ENCODE measurements around the gene ZFAND4.
"Not testable (repeated sequence)": the region's sequence is repeated elsewhere in the genome, so short reads cannot be mapped to it uniquely, and the experiment has no call there.

The ZFAND4 gene

GRCh38 chr10:45672181-45673073 lies at the start of gene ZFAND4:
Gene ZFAND4 (minus strand): TSS chr10:45672772. CDS start chr10:45663725, 9,047 bp downstream.
- DNase-seq (ENCODE audit: low spot score), result peak; percentile 95

DNA sequence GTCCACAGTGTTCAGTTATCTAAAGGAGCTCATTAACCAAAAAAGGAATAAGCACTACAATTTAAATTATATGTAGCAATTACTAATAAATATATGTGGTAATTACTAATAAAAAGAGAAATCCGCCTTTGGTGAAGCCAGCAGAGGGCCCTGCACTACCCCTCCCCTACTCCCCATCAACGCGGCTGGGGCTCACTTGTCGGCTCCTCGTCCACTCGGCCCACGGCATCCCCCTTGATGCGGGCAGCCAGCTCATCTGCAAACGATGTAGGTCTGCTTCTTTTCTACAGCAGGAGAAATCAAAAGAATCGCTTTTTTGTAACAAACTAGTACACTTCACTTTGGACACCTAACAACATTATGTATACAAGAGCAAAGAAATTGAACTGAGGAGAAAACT lies 48.9 kb upstream of the ZFAND4 start:
- not testable (repeated sequence) for DNase-seq (ENCODE audit: low spot score)

DNA sequence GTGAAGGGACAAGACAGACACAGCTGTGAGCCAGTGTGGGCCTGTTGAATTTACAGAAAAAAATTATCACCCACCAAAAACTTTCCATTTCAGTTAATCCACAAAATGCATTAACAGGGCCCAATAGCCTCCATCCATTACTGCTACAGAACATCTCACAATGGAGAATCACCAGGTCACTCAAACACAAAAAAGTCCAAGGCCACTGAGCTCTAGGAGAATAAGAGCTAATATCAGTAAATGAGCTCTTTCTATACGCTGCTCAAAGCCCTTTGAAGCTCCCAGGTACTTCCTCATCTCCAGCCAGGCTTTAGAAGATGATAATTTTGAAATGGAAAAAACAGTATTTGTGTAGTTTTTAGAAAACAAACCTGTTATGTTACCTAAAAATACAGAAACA lies 45.1 kb upstream of the ZFAND4 start:
- DNase-seq (ENCODE audit: low spot score), result not testable (repeated sequence)

GRCh38 chr10:45717053-45717452 lies 44.5 kb upstream of the ZFAND4 start:
- not testable (repeated sequence) for DNase-seq (ENCODE audit: low spot score)

- DNase-seq (ENCODE audit: low spot score), result not testable (repeated sequence)
Observed at GRCh38 chr10:45711223-45711622, 38.7 kb upstream of the ZFAND4 start.

- not testable (repeated sequence) for DNase-seq (ENCODE audit: low spot score)
Observed at GRCh38 chr10:45710200-45710796, 37.7 kb upstream of the ZFAND4 start.

DNA sequence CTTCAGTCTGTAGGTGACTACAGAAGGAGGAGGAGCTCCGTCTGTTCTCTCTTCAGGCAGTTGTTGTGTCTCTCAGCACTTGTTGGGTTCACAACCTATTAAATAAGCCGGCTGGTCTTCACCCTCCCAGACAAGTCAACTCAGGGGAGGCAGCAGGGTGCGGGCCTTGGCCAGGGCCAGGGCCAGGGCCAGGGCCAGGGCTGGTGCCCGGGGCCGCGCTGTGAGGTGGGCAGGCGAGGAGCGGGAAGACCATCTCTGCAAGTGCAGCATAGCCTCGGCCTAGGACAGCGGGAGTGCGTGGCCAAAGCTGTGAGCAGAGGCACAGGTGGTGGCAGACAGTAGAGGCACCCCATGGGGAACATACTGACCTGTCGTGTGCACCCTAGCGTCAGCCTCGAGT lies 5.9 kb upstream of the ZFAND4 start:
- DNase-seq (ENCODE audit: low spot score), result not testable (repeated sequence)

- DNase-seq (ENCODE audit: low spot score), result no peak
Observed at GRCh38 chr10:45675388-45675787, 2.8 kb upstream of the ZFAND4 start.

GRCh38 chr10:45673074-45673648 lies 589 bp upstream of the ZFAND4 start:
- DNase-seq (ENCODE audit: low spot score), result no peak

GRCh38 chr10:45671300-45671699 lies 1.3 kb downstream of the ZFAND4 start:
- not testable (repeated sequence) for DNase-seq (ENCODE audit: low spot score)

GRCh38 chr10:45669897-45670296 lies 2.7 kb downstream of the ZFAND4 start:
- DNase-seq (ENCODE audit: low spot score), result not testable (repeated sequence)

GRCh38 chr10:45660876-45661411 lies 11.6 kb downstream of the ZFAND4 start:
- no peak for DNase-seq (ENCODE audit: low spot score)

DNA sequence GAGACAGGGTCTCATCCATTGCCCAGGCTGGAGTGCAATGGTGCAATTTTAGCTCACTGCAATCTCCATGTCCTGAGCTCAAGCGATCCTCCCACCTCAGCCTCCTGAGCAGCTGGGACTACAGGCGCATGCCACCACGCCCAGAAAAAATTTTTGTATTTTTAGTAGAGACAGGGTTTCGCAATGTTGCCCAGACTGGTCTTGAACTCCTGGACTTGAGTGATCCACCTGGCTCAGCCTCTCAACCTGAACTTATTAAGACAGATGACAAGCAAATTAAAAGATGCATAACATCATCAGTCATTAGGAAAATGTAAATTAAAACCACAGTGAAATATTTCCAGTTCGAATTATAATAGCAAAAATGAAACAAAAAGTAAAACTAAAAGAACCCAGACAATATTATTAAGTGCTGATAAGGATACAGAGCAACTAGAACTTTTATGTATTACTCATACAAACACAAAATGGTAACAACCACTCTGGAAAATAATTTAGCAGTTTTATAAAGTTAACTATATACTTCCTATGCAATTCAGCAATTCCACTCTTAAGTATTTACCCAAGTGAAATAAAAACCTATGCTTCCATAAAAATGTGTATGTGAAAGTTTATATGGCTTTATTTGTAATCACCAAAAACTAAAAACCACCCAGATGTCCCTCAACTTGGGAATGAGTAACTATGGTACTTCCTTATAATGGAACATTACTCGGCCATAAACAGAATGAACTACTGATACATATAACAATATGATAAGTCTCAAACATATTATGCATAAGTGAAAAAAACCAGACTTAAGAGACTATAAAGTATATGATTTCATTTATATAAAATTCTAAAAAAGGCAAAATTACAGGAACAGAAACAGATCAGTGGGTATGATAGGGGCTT lies 15.3 kb downstream of the ZFAND4 start:
- no peak for DNase-seq (ENCODE audit: low spot score)

- DNase-seq (ENCODE audit: low spot score), result no peak
Observed at GRCh38 chr10:45655219-45655618, 17.4 kb downstream of the ZFAND4 start.

- DNase-seq (ENCODE audit: low spot score), result not testable (repeated sequence)
Observed at GRCh38 chr10:45654753-45655141, 17.8 kb downstream of the ZFAND4 start.

DNA sequence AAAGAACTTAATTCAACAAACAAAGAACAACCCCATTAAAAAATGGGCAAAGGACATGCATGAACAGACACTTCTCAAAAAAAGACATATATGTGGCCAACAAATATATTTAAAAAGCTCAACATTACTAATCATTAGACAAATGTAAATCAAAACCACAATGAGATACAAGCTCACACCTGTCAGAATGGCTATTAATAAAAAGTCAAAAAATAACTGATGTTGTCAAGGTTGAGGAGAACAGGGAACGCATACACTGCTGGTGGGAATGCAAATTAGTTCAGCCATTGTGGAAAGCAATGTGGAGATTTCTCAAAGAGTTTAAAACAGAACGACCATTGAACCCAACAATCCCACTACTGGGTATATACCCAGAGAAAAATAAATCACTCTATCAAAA lies 19.1 kb downstream of the ZFAND4 start:
- no peak for DNase-seq (ENCODE audit: low spot score)

- no peak for DNase-seq (ENCODE audit: low spot score)
Observed at GRCh38 chr10:45652511-45652910, 20.1 kb downstream of the ZFAND4 start.

GRCh38 chr10:45649296-45649695 lies 23.3 kb downstream of the ZFAND4 start:
- DNase-seq (ENCODE audit: low spot score), result no peak

GRCh38 chr10:45647118-45647517 lies 25.5 kb downstream of the ZFAND4 start:
- DNase-seq (ENCODE audit: low spot score), result no peak

DNA sequence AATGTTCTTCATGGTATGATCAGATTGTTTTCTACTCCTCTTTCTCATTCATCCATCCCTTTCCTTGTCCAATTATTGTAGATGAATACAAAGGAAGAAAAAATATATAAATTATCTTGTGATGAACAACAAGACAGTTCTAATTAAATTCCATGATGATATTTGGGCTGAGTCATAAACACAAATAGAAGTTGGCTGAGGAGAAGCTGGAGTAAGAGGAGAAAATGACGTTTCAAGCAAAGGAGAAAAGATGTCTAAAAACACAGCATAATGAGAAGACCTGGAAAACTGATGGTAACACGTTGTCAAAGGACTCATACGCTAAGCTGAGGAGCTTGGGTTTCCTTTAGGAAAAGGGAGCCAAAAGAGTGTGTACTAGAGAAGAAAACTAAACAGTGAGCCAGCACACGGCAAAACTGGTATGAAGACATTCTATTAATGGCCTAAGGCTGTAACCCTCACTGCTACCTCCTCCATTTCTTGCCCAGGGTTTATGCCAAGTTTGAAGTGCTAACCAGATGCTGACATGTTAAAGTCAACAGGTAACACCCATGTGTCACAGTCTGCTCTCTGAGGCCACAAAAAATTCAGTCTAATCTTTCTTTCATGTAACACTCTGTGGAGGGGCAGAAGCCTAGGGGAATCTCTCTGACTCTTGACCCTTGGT lies 26.1 kb downstream of the ZFAND4 start:
- DNase-seq (ENCODE audit: low spot score), result no peak

- DNase-seq (ENCODE audit: low spot score), result no peak
Observed at GRCh38 chr10:45644527-45644926, 28.0 kb downstream of the ZFAND4 start.

Data from CD4-positive, alpha-beta T cell treated with Interleukin-6 at 100 ng/mL for 8 hours (primary cell).